ENCODE data around the gene HERC6.
"Not testable (repeated sequence)": the region's sequence is repeated elsewhere in the genome, so short reads cannot be mapped to it uniquely, and the experiment has no call there.

The HERC6 gene
- long read RNA-seq, donor 1: 0 reads
- long read RNA-seq, donor 2: 0 reads
- long read RNA-seq, donor 3: 0 reads
- long read RNA-seq, donor 4: 0 reads
- long read RNA-seq, donor 5: 0 reads
- long read RNA-seq, donor 6, partial matches to known transcripts: 0 of 1 reads
- long read RNA-seq, donor 6, other reads (novel, unspliced or antisense): 0 of 1 reads
- long read RNA-seq, donor 7, partial matches to known transcripts: 0 of 1 reads
- long read RNA-seq, donor 7, other reads (novel, unspliced or antisense): 0 of 1 reads
- long read RNA-seq, donor 8: 0 reads

- DNase-seq: peak; percentile 91
These were observed at the start of gene HERC6 for GRCh38 chr4:88378691-88379559. TSS of gene HERC6 (plus strand) at chr4:88378852. CDS start at chr4:88378922, 70 bp downstream.

GRCh38 chr4:88333741-88334405 lies 44.8 kb upstream of the HERC6 start:
- no peak for DNase-seq

DNA sequence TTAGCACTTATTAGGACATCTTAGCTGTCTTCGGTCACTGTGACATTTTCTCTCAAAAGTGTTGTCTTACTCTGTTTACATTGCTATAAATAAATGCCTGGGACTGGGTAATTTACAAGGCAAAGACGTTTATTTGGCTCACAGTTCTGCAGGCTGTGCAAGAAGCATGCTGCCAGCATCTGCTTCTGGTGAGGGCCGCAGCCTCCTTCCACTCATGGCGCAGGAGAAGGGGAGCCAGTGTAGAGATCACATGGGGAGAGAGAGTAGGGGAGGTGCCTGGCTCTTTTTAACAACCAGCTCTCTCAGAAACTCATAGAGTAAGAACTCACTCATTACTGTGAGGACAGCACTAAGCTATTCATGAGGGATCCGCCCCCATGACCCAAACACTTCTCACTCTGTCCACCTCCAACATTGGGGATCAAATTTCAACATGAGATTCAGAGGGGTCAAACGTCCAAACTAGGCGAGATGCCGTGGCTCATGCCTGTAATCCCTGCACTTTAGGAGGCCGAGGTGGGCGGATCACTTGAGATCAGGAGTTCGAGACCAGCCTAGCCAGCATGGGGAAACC lies 43.5 kb upstream of the HERC6 start:
- no peak for DNase-seq

- no peak for DNase-seq
These were observed 37.1 kb upstream of the HERC6 start for GRCh38 chr4:88341227-88342192.

- DNase-seq: not testable (repeated sequence)
These were observed 31.8 kb upstream of the HERC6 start for GRCh38 chr4:88346902-88347301.

DNA sequence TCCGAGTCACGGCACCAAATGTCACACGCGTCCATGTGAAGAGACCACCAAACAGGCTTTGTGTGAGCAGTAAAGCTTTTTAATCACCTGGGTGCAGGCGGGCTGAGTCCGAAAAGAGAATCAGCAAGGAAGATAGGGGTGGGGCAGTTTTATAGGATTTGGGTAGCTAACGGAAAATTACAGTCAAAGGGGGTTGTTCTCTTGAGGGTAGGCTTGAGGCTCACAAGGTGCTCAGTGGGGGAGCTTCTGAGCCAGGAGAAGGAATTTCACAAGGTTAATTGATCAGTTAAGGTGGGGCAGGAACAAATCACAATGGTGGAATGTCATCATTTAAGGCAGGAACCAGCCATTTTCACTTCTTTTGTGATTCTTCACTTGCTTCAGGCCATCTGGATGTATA lies 29.9 kb upstream of the HERC6 start:
- DNase-seq: not testable (repeated sequence)

- DNase-seq: no peak
These were observed 27.9 kb upstream of the HERC6 start for GRCh38 chr4:88350786-88351185.

GRCh38 chr4:88352062-88352740 lies 26.5 kb upstream of the HERC6 start:
- DNase-seq: no peak

GRCh38 chr4:88353324-88353723 lies 25.3 kb upstream of the HERC6 start:
- no peak for DNase-seq

DNA sequence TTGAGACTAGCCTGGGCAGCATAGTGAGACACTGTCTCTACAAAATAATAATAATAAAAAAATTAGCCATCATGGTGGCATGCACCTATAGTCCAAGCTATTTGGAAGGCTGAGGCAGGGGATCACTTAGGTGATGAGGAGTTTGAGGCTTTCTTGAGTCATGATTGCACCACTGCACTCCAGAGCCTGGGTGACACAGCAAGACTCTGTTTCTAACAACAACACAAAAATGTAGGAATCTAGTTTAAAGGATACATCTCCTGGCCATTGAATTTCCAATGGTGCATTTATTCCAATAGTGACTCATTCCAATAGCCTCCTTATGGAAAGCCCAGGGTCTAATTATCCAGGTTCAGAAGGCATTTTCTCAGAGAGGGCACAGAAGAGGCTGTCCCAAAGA lies 21.9 kb upstream of the HERC6 start:
- no peak for DNase-seq

DNA sequence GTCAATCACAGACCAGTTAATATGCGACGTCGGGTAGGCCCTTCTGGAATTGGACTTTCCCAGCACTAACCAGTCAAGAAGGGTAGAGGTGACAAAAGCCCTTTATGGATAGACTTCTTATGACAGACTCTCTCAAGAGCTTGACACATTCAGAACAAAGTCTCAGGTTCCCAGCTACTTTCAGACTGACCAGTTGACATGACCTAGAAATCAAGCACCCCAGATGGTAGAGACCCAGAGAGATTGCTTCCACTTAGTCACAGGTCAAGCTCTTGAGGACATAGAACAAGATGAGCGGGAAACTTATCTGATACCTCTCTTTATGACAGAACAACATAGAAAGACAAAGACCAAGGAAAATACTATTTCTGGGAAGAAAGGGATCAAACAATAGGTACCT lies 21.4 kb upstream of the HERC6 start:
- no peak for DNase-seq

DNA sequence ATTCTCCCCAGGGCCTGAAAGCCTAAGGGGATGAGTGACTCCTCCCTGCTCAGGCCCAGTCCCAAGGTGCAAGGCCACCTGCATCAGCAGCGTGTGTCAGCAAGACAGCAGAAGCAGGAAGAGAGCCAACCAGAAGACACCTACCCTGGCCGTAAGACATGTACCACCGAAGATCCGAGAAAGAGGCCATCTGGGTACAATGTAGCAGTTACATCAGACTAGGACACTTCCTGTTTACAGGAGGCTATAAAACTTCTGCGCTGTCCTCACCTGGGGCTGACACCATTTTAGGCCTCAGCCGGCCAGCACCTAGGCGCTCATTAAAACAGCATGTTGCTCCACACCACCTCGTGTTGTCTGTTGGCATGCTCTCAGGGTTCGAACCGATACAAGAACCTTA lies 19.1 kb upstream of the HERC6 start:
- DNase-seq: no peak

- no peak for DNase-seq
These were observed 18.4 kb upstream of the HERC6 start for GRCh38 chr4:88360256-88360655.

DNA sequence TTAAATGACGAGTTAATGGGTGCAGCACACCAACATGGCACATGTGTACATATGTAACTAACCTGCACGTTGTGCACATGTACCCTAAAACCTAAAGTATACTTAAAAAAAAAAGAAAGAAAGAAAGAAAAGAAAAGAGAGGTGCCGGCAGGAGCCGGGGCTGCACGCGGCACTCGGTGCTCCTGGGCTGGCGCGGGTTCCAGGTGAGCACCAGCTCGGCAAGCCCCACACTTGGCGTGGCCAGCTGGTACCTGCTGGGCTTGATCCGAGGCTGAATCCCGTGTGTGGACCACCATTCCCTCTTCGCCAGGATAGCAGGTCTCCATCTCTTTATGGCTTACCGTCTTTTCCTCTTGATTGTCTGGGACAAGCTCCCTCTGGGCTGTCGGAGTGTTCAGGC lies 17.9 kb upstream of the HERC6 start:
- no peak for DNase-seq

DNA sequence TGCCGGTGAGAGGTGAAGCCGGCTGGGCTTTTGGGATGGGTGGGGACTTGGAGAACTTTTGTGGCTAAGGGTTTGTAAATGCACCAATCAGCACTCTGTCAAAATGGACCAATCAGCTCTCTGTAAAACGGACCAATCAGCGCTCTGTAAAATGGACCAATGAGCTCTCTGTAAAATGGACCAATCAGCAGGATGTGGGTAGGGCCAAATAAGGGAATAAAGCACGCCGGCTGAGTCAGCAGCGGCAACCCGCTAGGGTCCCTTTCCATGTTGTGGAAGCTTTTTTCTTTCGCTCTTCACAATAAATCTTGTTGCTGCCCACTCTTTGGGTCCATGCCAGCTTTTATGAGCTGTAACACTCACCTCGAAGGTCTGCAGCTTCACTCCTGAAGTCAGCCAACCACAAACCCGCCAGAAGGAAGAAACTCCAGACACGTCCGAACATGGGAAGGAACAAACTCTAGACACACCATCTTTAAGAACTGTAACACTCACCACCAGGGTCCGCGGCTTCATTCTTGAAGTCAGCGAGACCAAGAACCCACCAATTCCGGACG lies 17.4 kb upstream of the HERC6 start:
- DNase-seq: not testable (repeated sequence)

GRCh38 chr4:88366460-88366859 lies 12.2 kb upstream of the HERC6 start:
- no peak for DNase-seq

DNA sequence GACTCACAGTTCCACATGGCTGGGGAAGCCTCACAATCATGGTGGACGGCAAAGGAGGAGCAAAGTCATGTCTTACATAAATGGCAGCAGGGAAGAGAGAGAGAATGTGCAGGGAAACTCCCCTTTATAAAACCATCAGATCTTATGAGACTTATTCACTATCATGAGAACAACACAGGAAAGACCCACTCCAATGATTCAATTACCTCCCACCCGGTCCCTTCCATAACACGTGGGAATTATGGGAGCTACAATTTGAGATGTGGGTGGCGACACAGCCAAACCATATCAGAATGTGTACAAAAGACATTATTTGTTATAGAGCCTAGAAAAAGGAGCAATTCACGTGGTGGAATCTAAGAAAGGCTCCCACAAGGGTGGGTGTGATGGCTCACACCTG lies 10.8 kb upstream of the HERC6 start:
- DNase-seq: no peak

- DNase-seq: not testable (repeated sequence)
These were observed 9.4 kb upstream of the HERC6 start for GRCh38 chr4:88369180-88369812.

DNA sequence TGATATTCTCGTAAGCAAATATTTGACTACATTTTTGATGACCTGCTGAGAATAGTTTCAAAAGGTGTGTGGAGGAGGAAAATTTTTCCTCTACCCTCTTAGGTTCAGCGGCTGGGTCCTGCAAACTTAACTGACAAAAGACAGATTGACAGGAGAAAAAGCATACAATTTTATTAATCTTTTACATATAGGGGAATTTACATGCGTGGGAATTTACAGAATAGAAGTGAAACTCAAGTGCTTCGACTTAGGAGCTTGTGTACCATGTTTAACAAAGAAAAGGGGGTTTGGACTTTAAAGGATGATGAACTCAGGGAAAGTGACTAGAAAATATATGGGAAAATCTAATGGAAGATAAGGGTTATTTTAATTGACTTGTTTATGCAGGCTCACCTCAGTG lies 2.5 kb downstream of the HERC6 start:
- no peak for DNase-seq

DNA sequence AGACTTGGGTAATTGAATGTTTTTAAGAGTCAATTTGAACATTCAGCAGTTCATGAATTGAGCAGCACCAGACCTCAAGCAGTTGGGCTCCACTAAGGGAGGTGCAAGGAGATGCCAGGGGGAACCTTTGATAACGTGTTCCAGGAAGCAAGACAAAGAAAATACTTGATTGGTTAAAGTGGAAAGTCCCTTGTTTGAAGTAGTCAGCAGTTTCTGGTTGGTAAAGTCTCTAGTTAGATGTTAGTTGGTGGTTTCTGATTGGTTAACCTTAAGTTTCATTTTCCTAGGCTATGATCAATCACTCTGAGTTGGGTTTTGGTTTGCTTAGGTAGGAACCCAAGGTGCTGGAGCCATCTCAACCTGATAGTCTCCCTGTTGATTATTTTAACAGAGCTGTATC lies 4.0 kb downstream of the HERC6 start:
- no peak for DNase-seq
